H1 (cell line): Measurements from ENCODE around the gene RTN4RL1. TPM values are rescaled to one million over a fixed set of nuclear protein-coding genes. Genes with fewer than 3 reads are reported as not detected.

ENCODE experiments used
- CTCF ChIA-PET: fragments of 300-600 bp; sonication (Branson Sonifier 250); formaldehyde crosslinking; loops from one replicate; lab custom pipeline; 2021; ENCODE audit not compliant: partially characterized antibody; lab: Charles Lee
- POLR2A ChIA-PET: fragments of 300-600 bp; sonication (Branson Sonifier 250); formaldehyde crosslinking; loops from one replicate; lab custom pipeline; 2021; ENCODE audit warnings: inconsistent platforms; ENCODE audit not compliant: partially characterized antibody; lab: Charles Lee
- DNase-seq, 2 experiments: peaks; one replicate each; pipeline versions ENCODE4 v3.0.0 to v3.0.0-alpha.2; 2010 to 2022; ENCODE audit warnings: low spot score in 2 of 2, low read depth in 1 of 2, mixed read lengths in 1 of 2
- FAIRE-seq: peaks from 2 replicates; lab custom pipeline; 2011; peaks lifted over from hg19 to GRCh38; lab: Jason Lieb, UNC
- H2AFZ ChIP-seq: 2 replicates; pipeline ENCODE4 v1.8.1; 2012; ENCODE audit warnings: low read length, inconsistent platforms
- H2AK5ac ChIP-seq: 2 replicates; pipeline ENCODE4 v1.6.1; 2013; ENCODE audit warnings: low read depth, low read length
- H2BK120ac ChIP-seq: replicated peaks from 2 replicates; pipeline ENCODE3; 2013; ENCODE audit warnings: low read depth, low read length, inconsistent platforms
- H2BK12ac ChIP-seq: 2 replicates; pipeline ENCODE4 v1.6.1; 2013; ENCODE audit warnings: low read depth, low read length
- H2BK15ac ChIP-seq: 2 replicates; pipeline ENCODE4 v1.6.1; 2013; ENCODE audit warnings: low read length
- H2BK20ac ChIP-seq: 2 replicates; pipeline ENCODE4 v1.6.1; 2013; ENCODE audit warnings: low read length
- H2BK5ac ChIP-seq: 2 replicates; pipeline ENCODE4 v1.6.1; 2013; ENCODE audit warnings: low read depth, low read length
- H3K14ac ChIP-seq: 2 replicates; pipeline ENCODE4 v1.6.1; 2013; ENCODE audit warnings: inconsistent platforms; ENCODE audit not compliant: insufficient read length
- H3K18ac ChIP-seq: 2 replicates; pipeline ENCODE4 v1.6.1; 2013; ENCODE audit warnings: low read length; ENCODE audit errors: extremely low read depth
- H3K23ac ChIP-seq: 2 replicates; pipeline ENCODE4 v1.6.1; 2013; ENCODE audit warnings: inconsistent platforms; ENCODE audit not compliant: insufficient read length
- H3K23me2 ChIP-seq: 2 replicates; pipeline ENCODE4 v1.6.1; 2013; ENCODE audit warnings: low read depth, low read length
- H3K27ac ChIP-seq: 2 replicates; pipeline ENCODE4 v1.6.1; 2011; ENCODE audit warnings: low read depth, low read length, inconsistent platforms
- H3K27me3 ChIP-seq, 4 experiments: replicated peaks in 1 of 4; 1 replicate in 1 of 4; 2 replicates in 3 of 4; pipeline versions ENCODE4 v1.6.1 to v1.8.1; 2011 to 2013; ENCODE audit warnings: low read length in 3 of 4, mild to moderate bottlenecking in 3 of 4, inconsistent platforms in 2 of 4, mixed read lengths in 2 of 4, moderate library complexity in 1 of 4; ENCODE audit not compliant: control insufficient read depth in 3 of 4, insufficient read depth in 3 of 4; ENCODE audit errors: extremely low read depth in 1 of 4
- H3K36me3 ChIP-seq, 4 experiments: 2 replicates each; pipeline versions ENCODE4 v1.6.1 to v1.8.1; 2011 to 2013; ENCODE audit warnings: mild to moderate bottlenecking in 4 of 4, low read length in 3 of 4, moderate library complexity in 2 of 4, control low read depth in 1 of 4, inconsistent platforms in 1 of 4; ENCODE audit not compliant: insufficient read depth in 4 of 4, control insufficient read depth in 2 of 4
- H3K4ac ChIP-seq: replicated peaks from 2 replicates; pipeline ENCODE3; 2013; ENCODE audit warnings: low read length, low read depth, mixed read lengths, inconsistent platforms; ENCODE audit not compliant: insufficient read length
- H3K4me1 ChIP-seq, 4 experiments: replicated peaks in 1 of 4; 1 replicate in 1 of 4; 2 replicates in 3 of 4; pipeline versions ENCODE4 v1.6.1 to v1.8.1; 2011 to 2013; ENCODE audit warnings: low read length in 3 of 4, inconsistent platforms in 2 of 4, mixed read lengths in 1 of 4; ENCODE audit not compliant: insufficient read depth in 4 of 4, control insufficient read depth in 3 of 4
- H3K4me2 ChIP-seq, 2 experiments: 2 replicates each; pipeline versions ENCODE4 v1.6.1 to v1.8.1; 2011 to 2013; ENCODE audit warnings: low read depth in 2 of 2, low read length in 2 of 2, control low read depth in 1 of 2, inconsistent platforms in 1 of 2, mild to moderate bottlenecking in 1 of 2; ENCODE audit not compliant: insufficient read depth in 1 of 2
- H3K4me3 ChIP-seq, 4 experiments: fragments of 200-600, 300-600 bp in 1 of 4; sonication (generic), shearing (Covaris generic), sonication (Bioruptor Twin) in 1 of 4; 2 replicates each; pipeline versions ENCODE4 v1.5.1 to v1.8.1; 2011 to 2016; ENCODE audit warnings: low read length in 4 of 4, low read depth in 3 of 4, control low read depth in 2 of 4, inconsistent platforms in 2 of 4, mild to moderate bottlenecking in 2 of 4, mixed read lengths in 1 of 4, moderate library complexity in 1 of 4; ENCODE audit not compliant: insufficient read depth in 2 of 4; ENCODE audit errors: extremely low read depth in 1 of 4
- H3K56ac ChIP-seq: replicated peaks from 2 replicates; pipeline ENCODE3; 2013; ENCODE audit warnings: low read depth, mild to moderate bottlenecking, mixed read lengths, low read length, inconsistent platforms; ENCODE audit not compliant: insufficient read length
- H3K79me1 ChIP-seq: 2 replicates; pipeline ENCODE4 v1.6.1; 2013; ENCODE audit warnings: low read depth, low read length, control low read depth
- H3K79me2 ChIP-seq, 2 experiments: 2 replicates each; pipeline versions ENCODE4 v1.6.1 to v1.8.1; 2012 to 2013; ENCODE audit warnings: low read length in 2 of 2, mild to moderate bottlenecking in 2 of 2, inconsistent platforms in 1 of 2; ENCODE audit not compliant: insufficient read depth in 2 of 2, control insufficient read depth in 1 of 2
- H3K9ac ChIP-seq, 4 experiments: replicated peaks in 1 of 4; 1 replicate in 1 of 4; 2 replicates in 3 of 4; pipeline versions ENCODE4 v1.6.1 to v1.8.1; 2011 to 2013; ENCODE audit warnings: low read depth in 3 of 4, low read length in 3 of 4, control low read depth in 2 of 4, mild to moderate bottlenecking in 2 of 4, moderate library complexity in 2 of 4, inconsistent platforms in 1 of 4; ENCODE audit errors: extremely low read depth in 1 of 4
- H3K9me3 ChIP-seq, 2 experiments: 2 replicates each; pipeline versions ENCODE4 v1.6.1 to v1.8.1; 2012 to 2013; ENCODE audit warnings: mild to moderate bottlenecking in 2 of 2, moderate library complexity in 2 of 2, control low read depth in 1 of 2, inconsistent platforms in 1 of 2, low read depth in 1 of 2, low read length in 1 of 2, mixed read lengths in 1 of 2; ENCODE audit not compliant: insufficient read depth in 2 of 2
- H4K20me1 ChIP-seq, 2 experiments: replicated peaks in 1 of 2; 2 replicates each; pipeline versions ENCODE3 to v1.8.1; 2011 to 2013; ENCODE audit warnings: inconsistent platforms in 2 of 2, low read length in 2 of 2, mild to moderate bottlenecking in 1 of 2; ENCODE audit not compliant: insufficient read depth in 2 of 2, control insufficient read depth in 1 of 2
- H4K5ac ChIP-seq: 2 replicates; pipeline ENCODE4 v1.6.1; 2013; ENCODE audit warnings: low read length, low read depth, mixed read lengths, inconsistent platforms; ENCODE audit not compliant: insufficient read length
- H4K8ac ChIP-seq: 2 replicates; pipeline ENCODE4 v1.8.0; 2013; ENCODE audit warnings: mild to moderate bottlenecking, moderate library complexity, low read length, inconsistent platforms; ENCODE audit not compliant: insufficient read depth; ENCODE audit errors: extremely low read depth
- H4K91ac ChIP-seq: replicated peaks from 2 replicates; pipeline ENCODE3; 2013; ENCODE audit warnings: low read length, mixed read lengths, inconsistent platforms; ENCODE audit not compliant: insufficient read length
- ATF3 ChIP-seq: IDR thresholded peaks from 2 replicates; pipeline ENCODE4 v1.6.1; 2011; ENCODE audit warnings: low read depth, mild to moderate bottlenecking, low read length; ENCODE audit not compliant: insufficient read depth
- CTCF ChIP-seq, 3 experiments: IDR thresholded peaks; 1 replicate in 2 of 3; 2 replicates in 1 of 3; pipeline versions ENCODE4 v1.5.1 to v1.6.1; 2011; ENCODE audit warnings: low read length in 3 of 3, mild to moderate bottlenecking in 3 of 3, inconsistent platforms in 2 of 3, low read depth in 1 of 3, moderate library complexity in 1 of 3; ENCODE audit not compliant: insufficient read depth in 1 of 3; ENCODE audit errors: control extremely low read depth in 1 of 3
- RAD21 ChIP-seq, 2 experiments: IDR thresholded peaks in 1 of 2; conservative IDR thresholded peaks in 1 of 2; 2 replicates each; pipeline ENCODE4 v1.6.1; 2011; ENCODE audit warnings: low read depth in 2 of 2, low read length in 2 of 2, improper control_type of control experiment in 1 of 2, inconsistent platforms in 1 of 2, mild to moderate bottlenecking in 1 of 2, moderate library complexity in 1 of 2
- SIN3A ChIP-seq, 2 experiments: IDR thresholded peaks in 1 of 2; conservative IDR thresholded peaks in 1 of 2; 2 replicates each; pipeline ENCODE4 v1.6.1; 2011 to 2012; ENCODE audit warnings: low read length in 2 of 2, improper control_type of control experiment in 1 of 2, low read depth in 1 of 2, mild to moderate bottlenecking in 1 of 2
- TAF1 ChIP-seq: IDR thresholded peaks from 2 replicates; pipeline ENCODE4 v1.6.1; 2011; ENCODE audit warnings: mild to moderate bottlenecking, low read depth, low read length
- WGBS, 2 experiments: shearing (Covaris generic) in 1 of 2; methylation state at CpG; one replicate each; pipeline versions ENCODE4 v1.1.6 to v1.1.7; 2013 to 2015; ENCODE audit warnings: low lambda C conversion rate in 2 of 2, mixed read lengths in 2 of 2, inconsistent platforms in 1 of 2, low coverage in 1 of 2, missing lambda C conversion rate in 1 of 2; ENCODE audit not compliant: insufficient replicate concordance in 2 of 2, insufficient coverage in 1 of 2, insufficient read length in 1 of 2; ENCODE audit errors: extremely low coverage in 1 of 2, missing lambda C conversion rate in 1 of 2; 5-methylcytosine and 5-hydroxymethylcytosine counted together
- polyA plus RNA-seq, 7 experiments: library from polyadenylated mRNA; depleted of rRNA in 3 of 7; stranded (reverse) in 5 of 7; unstranded in 2 of 7; fragments of >200 nt in 5 of 7; fragments of 200-250 nt in 2 of 7; gene quantifications; 1 replicate in 5 of 7; 2 replicates in 1 of 7; 4 replicates in 1 of 7; pipeline versions ENCODE4 v1.2.1 to v1.2.3, GENCODE V29; 2011 to 2013; ENCODE audit warnings: missing spikeins in 2 of 7, mixed read lengths in 2 of 7
- total RNA-seq: library from RNA; stranded (reverse); fragmentation: NEBNext Ultra II Directional; extraction: Animal tissue kit (Norgen Biotek cat#: 25700); gene quantifications from 2 replicates; pipeline ENCODE4 v1.2.1, GENCODE V29; 2021

Gene RTN4RL1
- total and polyA plus RNA-seq, 2 of the 8 experiments (the other 6 are each of a cell fraction or from before 2014, with no cell fraction given), result 0.09 TPM; not detected in 1

GRCh38 chr17:2030779-2031163, 5.6 kb upstream of the RTN4RL1 start:
- Histone ChIP-seq H3K79me1 (no peaks in the 10 kb centered on the region), H3K9me3 (no peaks in the 10 kb centered on the region), H4K91ac (no peak overlapping the region), H3K56ac (no peak overlapping the region), H3K27ac (no peak overlapping the region), H2BK5ac (no peak overlapping the region), H3K79me2 (no peaks in the 10 kb centered on the region), H3K14ac (no peak overlapping the region), H4K8ac (no peak overlapping the region), H2AFZ (no peak overlapping the region), H2BK20ac (no peak overlapping the region), H3K36me3 (no peaks in the 10 kb centered on the region), H3K4ac (no peak overlapping the region), H3K4me1 (peaks cover 2 to 4% (median 4%) of the 10 kb centered on the region in 4 experiments; a peak in 5 of 7 replicates), H4K20me1 (peaks cover 0 to 6% of the 10 kb centered on the region in 2 experiments), H4K5ac (no peak overlapping the region), H2AK5ac (no peak overlapping the region), H3K9ac (no peak overlapping the region), H3K23ac (no peak overlapping the region), H3K4me2 (peak overlapping the region; percentile 55 to 76), H2BK120ac (no peak overlapping the region)
- no peak for DNase-seq
- WGBS, 2 experiments, result 29% methylated on average over 10 of the region's 10 CpGs; no CpG with 5 or more reads in 1 of the 2 experiments
- CTCF ChIA-PET, result interaction anchor here (0.8 to 4.4 kb wide), 8 partner anchors 11 to 201 kb away, joined by 3 to 15 read pairs (median 4); partner anchors contain the start of gene OVCA2
- POLR2A ChIA-PET, result interaction anchor here (1.1 kb wide), 1 partner anchor 9 kb away, joined by 3 read pairs; no protein-coding TSS in a partner anchor
- FAIRE-seq, result no peak
- TF ChIP-seq CTCF (IDR thresholded peaks at IDR 0.05; ENCODE audit: control extremely low read depth in 1 of 3, insufficient read depth in 1 of 3, low read depth in 1 of 3, low read length in 3 of 3) (peak; percentile 62 to 88 (median 66)), RAD21 (IDR thresholded peaks at IDR 0.05 in 1 of 2, conservative IDR thresholded peaks at IDR 0.05 in 1 of 2; ENCODE audit: low read depth in 2 of 2, low read length in 2 of 2) (peak; percentile 82 to 83), ATF3 (0 out of 2 replicates have a peak, but pooled peaks have one; percentile 8), TAF1 (0 out of 2 replicates have a peak, but pooled peaks have one; percentile 26), SIN3A (conservative IDR thresholded peaks at IDR 0.05 in 1 of 2, IDR thresholded peaks at IDR 0.05 in 1 of 2; ENCODE audit: low read depth in 1 of 2, low read length in 2 of 2) (no peak; a peak in 1 of 4 replicates)
- TF ChIP-seq, all 59 proteins: peak for 4
- H3K27me3 ChIP-seq, result peaks cover 38 to 41% (median 39%) of the 10 kb centered on the region in 4 experiments
- peak overlapping the region; percentile 74 to 98 (median 92) for H3K4me3 ChIP-seq
- peaks cover 6% of the 10 kb centered on the region; the same call in 1 of the 2 replicates for H3K23me2 ChIP-seq
- 0 out of 2 replicates have a peak overlapping the region, but pooled peaks have one; percentile 29 for H2BK15ac ChIP-seq
- no peak overlapping the region for H2BK12ac ChIP-seq
- H3K18ac ChIP-seq, result no peak overlapping the region
